ENCODE data around the gene VPS72.

Gene VPS72

GRCh38 chr1:151235235-151235634, 45.2 kb upstream of the VPS72 start (continued):
- TF ChIP-seq, protein P1, sequence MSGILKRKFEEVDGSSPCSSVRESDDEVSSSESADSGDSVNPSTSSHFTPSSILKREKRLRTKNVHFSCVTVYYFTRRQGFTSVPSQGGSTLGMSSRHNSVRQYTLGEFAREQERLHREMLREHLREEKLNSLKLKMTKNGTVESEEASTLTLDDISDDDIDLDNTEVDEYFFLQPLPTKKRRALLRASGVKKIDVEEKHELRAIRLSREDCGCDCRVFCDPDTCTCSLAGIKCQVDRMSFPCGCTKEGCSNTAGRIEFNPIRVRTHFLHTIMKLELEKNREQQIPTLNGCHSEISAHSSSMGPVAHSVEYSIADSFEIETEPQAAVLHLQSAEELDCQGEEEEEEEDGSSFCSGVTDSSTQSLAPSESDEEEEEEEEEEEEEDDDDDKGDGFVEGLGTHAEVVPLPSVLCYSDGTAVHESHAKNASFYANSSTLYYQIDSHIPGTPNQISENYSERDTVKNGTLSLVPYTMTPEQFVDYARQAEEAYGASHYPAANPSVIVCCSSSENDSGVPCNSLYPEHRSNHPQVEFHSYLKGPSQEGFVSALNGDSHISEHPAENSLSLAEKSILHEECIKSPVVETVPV (CRISPR knock-in tag; IDR thresholded peaks at IDR 0.05) = no peak

GRCh38 chr1:151222130-151222529, 32.1 kb upstream of the VPS72 start:
- TF ChIP-seq RARB (CRISPR knock-in tag; IDR thresholded peaks at IDR 0.05) (no peak), PPARA (CRISPR knock-in tag; IDR thresholded peaks at IDR 0.05; ENCODE audit: borderline replicate concordance) (no peak), TCF4 (CRISPR knock-in tag; IDR thresholded peaks at IDR 0.05; ENCODE audit: borderline replicate concordance) (no peak), CSDC2 (CRISPR knock-in tag; IDR thresholded peaks at IDR 0.05) (no peak), ZNF70 (CRISPR knock-in tag; IDR thresholded peaks at IDR 0.05) (no peak)
- TF ChIP-seq, protein P2, sequence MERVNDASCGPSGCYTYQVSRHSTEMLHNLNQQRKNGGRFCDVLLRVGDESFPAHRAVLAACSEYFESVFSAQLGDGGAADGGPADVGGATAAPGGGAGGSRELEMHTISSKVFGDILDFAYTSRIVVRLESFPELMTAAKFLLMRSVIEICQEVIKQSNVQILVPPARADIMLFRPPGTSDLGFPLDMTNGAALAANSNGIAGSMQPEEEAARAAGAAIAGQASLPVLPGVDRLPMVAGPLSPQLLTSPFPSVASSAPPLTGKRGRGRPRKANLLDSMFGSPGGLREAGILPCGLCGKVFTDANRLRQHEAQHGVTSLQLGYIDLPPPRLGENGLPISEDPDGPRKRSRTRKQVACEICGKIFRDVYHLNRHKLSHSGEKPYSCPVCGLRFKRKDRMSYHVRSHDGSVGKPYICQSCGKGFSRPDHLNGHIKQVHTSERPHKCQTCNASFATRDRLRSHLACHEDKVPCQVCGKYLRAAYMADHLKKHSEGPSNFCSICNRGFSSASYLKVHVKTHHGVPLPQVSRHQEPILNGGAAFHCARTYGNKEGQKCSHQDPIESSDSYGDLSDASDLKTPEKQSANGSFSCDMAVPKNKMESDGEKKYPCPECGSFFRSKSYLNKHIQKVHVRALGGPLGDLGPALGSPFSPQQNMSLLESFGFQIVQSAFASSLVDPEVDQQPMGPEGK (CRISPR knock-in tag; IDR thresholded peaks at IDR 0.05; ENCODE audit: borderline replicate concordance) = no peak
- TF ChIP-seq, protein P1 (CRISPR knock-in tag; IDR thresholded peaks at IDR 0.05) = no peak
- ATAC-seq = peak; percentile 59

GRCh38 chr1:151221616-151222015, 31.6 kb upstream of the VPS72 start:
- TF ChIP-seq, protein P1 (CRISPR knock-in tag; IDR thresholded peaks at IDR 0.05) = no peak
- TF ChIP-seq ZNF565 (CRISPR knock-in tag; conservative IDR thresholded peaks at IDR 0.05; ENCODE audit: low read depth) = no peak
- no peak for TF ChIP-seq SNAI2 (CRISPR knock-in tag; IDR thresholded peaks at IDR 0.05)
- TF ChIP-seq ZFP3 (CRISPR knock-in tag; IDR thresholded peaks at IDR 0.05) = no peak
- TF ChIP-seq ZNF70 (CRISPR knock-in tag; IDR thresholded peaks at IDR 0.05) = no peak
- no peak for TF ChIP-seq RARB (CRISPR knock-in tag; IDR thresholded peaks at IDR 0.05)
- no peak for TF ChIP-seq OSR1 (CRISPR knock-in tag; IDR thresholded peaks at IDR 0.05)
- TF ChIP-seq TOX (CRISPR knock-in tag; IDR thresholded peaks at IDR 0.05; ENCODE audit: borderline replicate concordance) = no peak
- TF ChIP-seq, protein P3, sequence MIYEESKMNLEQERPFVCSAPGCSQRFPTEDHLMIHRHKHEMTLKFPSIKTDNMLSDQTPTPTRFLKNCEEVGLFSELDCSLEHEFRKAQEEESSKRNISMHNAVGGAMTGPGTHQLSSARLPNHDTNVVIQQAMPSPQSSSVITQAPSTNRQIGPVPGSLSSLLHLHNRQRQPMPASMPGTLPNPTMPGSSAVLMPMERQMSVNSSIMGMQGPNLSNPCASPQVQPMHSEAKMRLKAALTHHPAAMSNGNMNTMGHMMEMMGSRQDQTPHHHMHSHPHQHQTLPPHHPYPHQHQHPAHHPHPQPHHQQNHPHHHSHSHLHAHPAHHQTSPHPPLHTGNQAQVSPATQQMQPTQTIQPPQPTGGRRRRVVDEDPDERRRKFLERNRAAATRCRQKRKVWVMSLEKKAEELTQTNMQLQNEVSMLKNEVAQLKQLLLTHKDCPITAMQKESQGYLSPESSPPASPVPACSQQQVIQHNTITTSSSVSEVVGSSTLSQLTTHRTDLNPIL (CRISPR knock-in tag; IDR thresholded peaks at IDR 0.05; ENCODE audit: low read depth) = no peak
- TF ChIP-seq, protein P4, sequence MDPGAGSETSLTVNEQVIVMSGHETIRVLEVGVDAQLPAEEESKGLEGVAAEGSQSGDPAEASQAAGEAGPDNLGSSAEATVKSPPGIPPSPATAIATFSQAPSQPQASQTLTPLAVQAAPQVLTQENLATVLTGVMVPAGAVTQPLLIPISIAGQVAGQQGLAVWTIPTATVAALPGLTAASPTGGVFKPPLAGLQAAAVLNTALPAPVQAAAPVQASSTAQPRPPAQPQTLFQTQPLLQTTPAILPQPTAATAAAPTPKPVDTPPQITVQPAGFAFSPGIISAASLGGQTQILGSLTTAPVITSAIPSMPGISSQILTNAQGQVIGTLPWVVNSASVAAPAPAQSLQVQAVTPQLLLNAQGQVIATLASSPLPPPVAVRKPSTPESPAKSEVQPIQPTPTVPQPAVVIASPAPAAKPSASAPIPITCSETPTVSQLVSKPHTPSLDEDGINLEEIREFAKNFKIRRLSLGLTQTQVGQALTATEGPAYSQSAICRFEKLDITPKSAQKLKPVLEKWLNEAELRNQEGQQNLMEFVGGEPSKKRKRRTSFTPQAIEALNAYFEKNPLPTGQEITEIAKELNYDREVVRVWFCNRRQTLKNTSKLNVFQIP (CRISPR knock-in tag; IDR thresholded peaks at IDR 0.05; ENCODE audit: borderline replicate concordance, low read depth) = no peak
- TF ChIP-seq TCF4 (CRISPR knock-in tag; IDR thresholded peaks at IDR 0.05; ENCODE audit: borderline replicate concordance) = no peak
- TF ChIP-seq, protein P2 (CRISPR knock-in tag; IDR thresholded peaks at IDR 0.05; ENCODE audit: borderline replicate concordance) = no peak
- no peak for TF ChIP-seq ISL1 (CRISPR knock-in tag; IDR thresholded peaks at IDR 0.05)

DNA sequence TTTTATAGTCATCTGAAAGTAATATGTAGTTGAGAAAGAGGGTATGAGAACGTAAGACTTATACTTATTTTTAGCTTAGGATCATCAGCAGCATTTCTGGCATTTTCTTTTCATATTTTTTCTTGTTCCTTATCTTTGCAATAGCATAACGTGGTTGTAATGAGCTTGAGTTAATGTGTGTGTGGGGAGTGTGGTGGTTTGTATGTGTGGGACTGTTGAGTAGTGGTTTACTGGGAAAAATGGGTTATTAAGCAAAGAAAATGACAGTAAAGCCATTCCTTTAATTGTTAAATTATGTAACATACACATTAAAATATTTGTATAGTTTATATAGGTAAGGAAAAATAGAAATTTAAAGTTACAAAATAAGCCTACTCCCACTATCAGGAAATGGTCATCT, 23.6 kb upstream of the VPS72 start:
- no peak for ATAC-seq
- TF ChIP-seq RARB (CRISPR knock-in tag; IDR thresholded peaks at IDR 0.05) = no peak
- no peak for TF ChIP-seq OSR1 (CRISPR knock-in tag; IDR thresholded peaks at IDR 0.05)
- TF ChIP-seq, protein P4 (CRISPR knock-in tag; IDR thresholded peaks at IDR 0.05; ENCODE audit: borderline replicate concordance, low read depth) = no peak
- no peak for TF ChIP-seq ESRRG (CRISPR knock-in tag; IDR thresholded peaks at IDR 0.05)
- TF ChIP-seq, protein P1 (CRISPR knock-in tag; IDR thresholded peaks at IDR 0.05) = no peak
- TF ChIP-seq ZNF565 (CRISPR knock-in tag; conservative IDR thresholded peaks at IDR 0.05; ENCODE audit: low read depth) = no peak
- TF ChIP-seq ZFP3 (CRISPR knock-in tag; IDR thresholded peaks at IDR 0.05) = no peak
- TF ChIP-seq, protein P3 (CRISPR knock-in tag; IDR thresholded peaks at IDR 0.05; ENCODE audit: low read depth) = no peak
- TF ChIP-seq ISL1 (CRISPR knock-in tag; IDR thresholded peaks at IDR 0.05) = no peak
- TF ChIP-seq ZNF70 (CRISPR knock-in tag; IDR thresholded peaks at IDR 0.05) = no peak
- TF ChIP-seq ZNF8 (CRISPR knock-in tag; IDR thresholded peaks at IDR 0.05) = no peak
- TF ChIP-seq TCF4 (CRISPR knock-in tag; IDR thresholded peaks at IDR 0.05; ENCODE audit: borderline replicate concordance) = no peak

More at GRCh38 chr1:151221616-151222015, 31.6 kb upstream of the VPS72 start:
- ATAC-seq = peak; percentile 21
